ENCODE results near the gene GALNT17.

GALNT17 gene

GRCh38 chr7:71484380-71484779 lies 352.4 kb downstream of the GALNT17 start:
- DNase-seq (ENCODE audit: insufficient read length, low spot score), result no peak
- no peak for FAIRE-seq

DNA sequence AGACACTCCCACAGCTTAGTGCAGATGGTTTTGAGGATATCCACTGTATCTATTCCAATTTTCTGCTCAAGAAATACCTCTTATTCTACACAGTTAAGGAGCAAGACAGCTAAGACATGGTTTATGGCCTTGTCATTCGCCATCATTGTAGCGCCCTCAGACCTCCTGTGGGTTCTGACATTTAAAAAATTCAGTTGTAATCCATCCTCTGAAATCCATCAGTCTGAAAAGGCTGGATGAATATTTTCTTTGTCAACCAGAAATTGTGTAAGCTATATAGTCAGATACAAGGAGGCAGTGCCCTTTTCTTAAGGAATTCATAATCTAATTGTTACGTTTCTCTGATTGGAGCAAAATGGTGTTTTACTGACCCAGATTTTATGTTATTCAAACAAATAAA lies 353.6 kb downstream of the GALNT17 start:
- FAIRE-seq (no peak), DNase-seq (ENCODE audit: insufficient read length, low spot score) (no peak)

DNA sequence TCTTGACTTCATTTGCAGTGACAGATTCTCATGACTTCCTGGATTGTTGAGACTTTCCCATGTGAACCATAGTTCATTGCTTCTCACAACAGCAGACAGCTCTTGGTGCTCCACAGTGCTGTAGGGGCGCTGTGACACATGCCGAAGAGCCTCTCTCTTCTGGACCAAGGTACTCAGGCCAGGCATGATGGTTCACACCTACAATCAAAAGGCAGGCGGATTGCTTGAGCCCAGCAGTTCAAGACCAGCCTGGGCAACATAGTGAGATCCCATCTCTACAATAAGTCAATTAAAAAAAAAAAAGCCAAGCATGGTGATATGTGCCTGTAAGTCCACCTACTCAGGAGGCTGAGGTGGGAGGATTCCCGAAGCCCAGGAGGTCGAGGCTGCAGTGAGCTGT lies 354.5 kb downstream of the GALNT17 start:
- DNase-seq (ENCODE audit: insufficient read length, low spot score) (no peak), FAIRE-seq (no peak)

DNA sequence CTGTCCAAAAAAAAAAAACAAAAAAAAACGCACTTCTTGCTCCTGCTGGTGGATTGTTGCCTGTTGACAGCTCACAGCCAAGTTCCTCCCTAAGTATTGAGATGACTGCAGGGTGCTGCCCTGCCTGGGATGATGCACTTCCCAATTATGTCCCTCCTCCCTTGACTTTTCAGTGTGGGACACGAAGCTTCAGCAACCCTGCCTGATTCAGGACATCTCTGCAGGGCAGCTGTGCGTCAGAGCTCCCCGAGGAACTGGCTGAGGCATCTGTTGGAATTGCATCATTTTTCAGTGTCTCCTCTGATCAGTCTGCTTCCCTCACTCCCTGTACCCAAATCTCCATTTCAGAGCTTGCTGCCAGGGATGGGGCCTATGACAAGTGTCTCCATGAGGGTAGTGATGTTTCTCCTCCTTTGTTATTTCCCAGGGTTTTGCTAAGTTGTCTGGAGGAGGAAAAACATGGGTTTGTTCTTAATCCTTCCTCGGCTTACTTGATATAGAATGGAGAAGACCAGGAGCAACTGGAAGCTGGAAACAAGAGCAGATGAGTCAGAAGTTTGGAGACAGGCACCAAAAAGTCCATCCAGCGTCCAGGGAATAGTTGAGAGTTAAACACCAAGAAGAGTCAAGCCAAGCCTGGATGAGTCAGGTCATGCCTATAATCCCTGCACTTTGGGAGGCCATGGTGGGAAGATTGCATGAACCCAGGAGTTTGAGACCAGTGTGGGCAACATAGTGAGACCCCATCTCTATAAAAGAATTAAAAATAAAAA lies 355.1 kb downstream of the GALNT17 start:
- DNase-seq (ENCODE audit: insufficient read length, low spot score) (no peak), FAIRE-seq (no peak)

DNA sequence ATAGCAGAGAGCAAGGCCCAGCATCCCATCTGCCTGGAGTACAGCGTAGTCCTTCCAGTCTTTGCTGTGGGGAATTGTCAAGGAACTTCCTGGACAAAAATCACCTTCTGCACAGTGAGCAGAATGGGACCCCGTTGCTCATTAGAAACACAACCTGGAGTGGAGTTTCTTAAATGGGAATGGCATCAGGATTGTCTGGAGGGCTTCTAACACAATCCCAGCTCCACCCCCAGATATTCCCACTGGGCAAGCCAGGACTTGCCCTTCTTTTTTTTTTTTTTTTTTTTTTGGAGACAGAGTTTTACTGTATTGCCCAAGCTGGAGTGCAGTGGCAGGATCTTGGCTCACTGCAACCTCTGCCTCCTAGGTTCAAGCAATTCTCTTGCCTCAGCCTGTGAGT lies 356.4 kb downstream of the GALNT17 start:
- FAIRE-seq, result no peak
- no peak for DNase-seq (ENCODE audit: insufficient read length, low spot score)

GRCh38 chr7:71491336-71491735 lies 359.4 kb downstream of the GALNT17 start:
- DNase-seq (ENCODE audit: insufficient read length, low spot score), result no peak
- no peak for FAIRE-seq

DNA sequence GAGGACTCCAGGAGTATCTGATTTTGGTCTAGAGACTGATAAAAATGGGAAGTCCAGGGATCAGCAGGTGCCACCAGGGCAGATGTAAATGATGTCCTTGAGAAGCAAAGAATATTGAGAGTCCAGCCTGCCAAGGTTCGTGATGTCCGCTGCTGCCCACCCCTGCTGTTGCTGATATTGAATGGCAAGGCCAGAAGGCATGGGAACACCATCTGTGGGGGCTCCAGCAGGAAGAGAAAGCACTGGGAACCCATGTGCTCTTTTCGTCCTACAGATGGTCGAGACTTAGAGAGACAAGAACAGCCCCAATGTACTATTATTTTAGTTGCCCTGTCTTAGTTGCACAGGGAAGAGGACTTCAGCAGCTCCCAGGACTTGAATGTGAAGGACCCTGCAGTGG lies 363.9 kb downstream of the GALNT17 start:
- DNase-seq (ENCODE audit: insufficient read length, low spot score), result no peak
- no peak for FAIRE-seq

DNA sequence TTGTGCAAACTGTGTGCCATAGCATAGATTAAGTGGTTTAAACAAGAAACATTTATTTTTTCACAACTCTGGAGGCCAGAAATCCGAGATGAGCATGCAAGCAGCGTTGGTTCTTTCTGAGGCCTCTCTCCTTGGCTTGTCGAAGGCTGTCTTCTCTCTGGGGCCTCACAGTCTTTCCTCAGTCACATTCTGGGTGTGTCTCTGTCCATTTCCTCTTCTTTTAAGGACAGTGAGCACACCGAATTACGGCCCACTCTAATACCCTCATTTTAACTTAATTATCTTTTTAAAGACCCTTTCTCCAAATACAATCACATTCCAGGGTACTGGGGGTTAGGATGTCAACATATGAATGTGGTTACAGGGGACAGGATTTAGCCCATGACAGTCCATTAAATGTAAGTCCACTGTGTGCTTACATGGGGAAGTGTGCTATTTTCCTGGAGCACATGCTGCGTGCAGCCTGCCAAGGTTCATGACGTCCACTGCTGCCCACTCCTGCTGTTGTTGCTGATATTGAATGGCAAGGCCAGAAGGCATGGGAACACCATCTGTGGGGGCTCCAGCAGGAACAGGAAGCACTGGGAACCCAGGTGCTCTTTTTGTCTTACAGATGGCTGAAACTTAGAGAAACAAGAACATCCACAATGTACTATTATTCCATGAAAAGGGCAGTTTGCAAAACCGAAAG lies 365.5 kb downstream of the GALNT17 start:
- no peak for FAIRE-seq
- DNase-seq (ENCODE audit: insufficient read length, low spot score), result no peak

DNA sequence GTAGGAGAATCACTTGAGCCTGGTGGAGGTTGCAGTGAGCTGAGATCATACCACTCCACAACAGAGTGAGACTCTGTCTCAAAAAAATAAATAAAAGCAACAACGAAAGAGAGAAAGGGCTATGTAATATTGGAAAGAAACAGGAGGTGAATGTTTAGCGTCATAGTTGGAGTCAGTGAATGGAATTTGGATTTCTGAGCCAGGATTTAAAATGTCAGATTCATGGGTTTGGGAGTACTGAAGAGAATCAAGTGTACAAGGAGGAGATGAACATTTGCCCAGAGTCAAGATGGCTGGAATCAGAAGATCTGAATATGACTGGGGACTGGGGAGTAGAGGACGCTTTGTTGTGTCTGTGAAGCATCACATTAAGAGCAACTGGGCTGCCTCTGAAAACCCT lies 366.4 kb downstream of the GALNT17 start:
- FAIRE-seq (no peak), DNase-seq (ENCODE audit: insufficient read length, low spot score) (no peak)

- no peak for FAIRE-seq
- DNase-seq (ENCODE audit: insufficient read length, low spot score), result no peak
Observed at GRCh38 chr7:71504697-71505441, 372.9 kb downstream of the GALNT17 start.

- no peak for DNase-seq (ENCODE audit: insufficient read length, low spot score)
- no peak for FAIRE-seq
Observed at GRCh38 chr7:71506822-71507221, 374.9 kb downstream of the GALNT17 start.

- FAIRE-seq, result no peak
- DNase-seq (ENCODE audit: insufficient read length, low spot score), result no peak
Observed at GRCh38 chr7:71507680-71508602, 376.0 kb downstream of the GALNT17 start.

DNA sequence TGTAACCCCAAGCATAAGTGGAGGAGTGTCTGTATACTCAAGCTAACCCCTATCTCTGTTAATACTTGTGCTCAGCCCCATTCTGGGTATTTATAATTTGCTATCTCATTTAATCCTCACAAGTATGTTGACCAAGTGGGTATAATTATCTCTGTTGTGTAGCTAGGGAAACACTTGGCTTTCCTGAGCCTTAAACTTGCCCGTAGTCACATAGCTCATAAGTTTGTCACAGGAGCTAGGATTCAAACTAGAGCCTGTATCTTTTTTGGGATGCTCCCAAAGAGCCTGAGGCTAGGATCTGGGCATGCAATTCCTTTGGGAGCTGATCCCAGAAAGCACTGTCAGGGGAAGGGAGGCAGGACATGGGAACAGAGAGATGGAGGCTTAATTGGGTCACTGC lies 377.4 kb downstream of the GALNT17 start:
- DNase-seq (ENCODE audit: insufficient read length, low spot score) (no peak), FAIRE-seq (no peak)

GRCh38 chr7:71511361-71511807 lies 379.4 kb downstream of the GALNT17 start:
- FAIRE-seq (no peak), DNase-seq (ENCODE audit: insufficient read length, low spot score) (peak; percentile 5)

DNA sequence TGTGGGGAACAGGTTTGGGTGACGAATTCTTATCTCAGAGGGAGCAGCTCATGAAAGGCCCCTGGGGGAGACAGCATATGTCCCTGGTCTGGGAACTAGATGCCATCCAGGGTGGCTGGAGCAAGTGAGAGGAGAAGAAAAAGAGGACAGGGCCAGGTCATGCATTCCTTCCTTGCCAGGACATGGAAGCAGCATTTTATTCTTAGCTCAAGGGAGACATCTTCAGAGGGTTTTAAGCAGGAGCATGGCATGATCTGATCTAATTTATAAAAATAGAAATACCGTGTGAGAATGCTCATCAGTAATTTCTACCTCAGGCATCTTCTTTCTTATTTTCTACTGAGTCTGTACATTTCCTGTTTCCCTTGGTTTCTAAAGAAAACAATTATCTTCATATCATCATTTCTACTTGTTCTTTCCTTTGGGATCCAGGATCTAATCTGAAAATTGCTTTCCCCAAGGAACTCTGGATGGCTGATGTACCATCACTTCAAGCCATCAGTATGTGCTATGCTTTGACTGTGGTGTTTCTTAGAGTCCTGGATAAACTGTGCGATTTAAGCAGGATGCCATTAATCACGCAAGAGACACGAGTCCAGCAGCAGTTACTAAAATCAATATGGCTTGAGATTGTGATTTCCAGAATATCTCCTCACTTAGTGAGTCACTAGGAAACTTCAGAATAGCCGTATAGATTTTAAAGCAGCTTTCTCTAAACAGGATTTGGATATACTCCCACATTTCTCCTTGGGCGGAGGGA lies 386.2 kb downstream of the GALNT17 start:
- FAIRE-seq (no peak), DNase-seq (ENCODE audit: insufficient read length, low spot score) (no peak)

DNA sequence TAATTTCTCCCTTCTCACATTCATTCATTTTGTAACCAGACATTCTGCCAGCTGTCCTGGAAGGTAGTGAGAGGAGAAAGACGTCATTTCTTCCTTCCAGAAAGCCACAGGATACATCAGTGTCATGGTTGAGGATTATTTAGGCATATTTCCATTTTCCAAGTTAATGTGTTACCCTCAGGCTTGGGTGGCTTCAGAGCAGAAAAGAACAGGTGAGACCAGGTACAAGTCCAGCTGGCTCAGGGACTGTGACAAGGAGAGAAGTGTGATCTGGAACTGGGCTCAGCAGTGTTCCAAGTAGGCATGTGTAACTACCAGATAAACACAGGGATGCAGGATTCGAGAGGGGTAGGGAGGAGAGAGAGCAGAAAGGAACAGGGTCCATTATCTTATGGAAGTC lies 386.9 kb downstream of the GALNT17 start:
- FAIRE-seq (no peak), DNase-seq (ENCODE audit: insufficient read length, low spot score) (no peak)

DNA sequence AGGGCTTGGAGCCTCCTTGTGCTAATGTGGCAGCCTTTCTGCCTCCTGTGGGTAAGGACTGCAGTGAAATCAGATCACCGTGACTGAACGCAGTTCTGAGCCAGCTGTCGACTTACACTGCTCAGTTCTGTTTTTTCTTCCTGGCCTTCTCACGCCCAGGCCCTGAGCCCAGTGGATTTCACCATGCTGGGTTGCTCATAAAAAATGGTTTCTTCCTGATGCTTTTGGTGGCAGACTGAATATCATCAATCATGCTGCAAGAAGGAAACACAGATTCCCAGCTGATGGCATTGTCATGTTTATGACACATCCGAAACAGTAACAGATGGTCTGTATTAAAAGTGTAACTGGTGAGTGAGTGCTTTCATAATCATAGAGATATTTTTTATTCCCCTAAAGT lies 389.6 kb downstream of the GALNT17 start:
- FAIRE-seq (no peak), DNase-seq (ENCODE audit: insufficient read length, low spot score) (no peak)

- FAIRE-seq (no peak), DNase-seq (ENCODE audit: insufficient read length, low spot score) (no peak)
Observed at GRCh38 chr7:71526106-71526505, 394.2 kb downstream of the GALNT17 start.

- FAIRE-seq, result no peak
Observed at GRCh38 chr7:71527213-71527612, 395.3 kb downstream of the GALNT17 start.

GRCh38 chr7:71535616-71536015 lies 403.7 kb downstream of the GALNT17 start:
- no peak for FAIRE-seq
- no peak for DNase-seq (ENCODE audit: insufficient read length, low spot score)

More at GRCh38 chr7:71527213-71527612, 395.3 kb downstream of the GALNT17 start:
- DNase-seq (ENCODE audit: insufficient read length, low spot score), result no peak

All from GM19239 (cell line).